NCI-H1694 treated with DMSO at 0.1 percent for 48 hours (cell line): ENCODE data around the gene CAPS.

ENCODE experiments used
- DNase-seq: peaks from one replicate; lab custom pipeline; 2025; lab: John Stamatoyannopoulos, UW

The CAPS gene

GRCh38 chr19:5910638-5910907 lies 3.5 kb upstream of the CAPS start:
- no peak for DNase-seq

- DNase-seq = no peak
These were observed 2.7 kb upstream of the CAPS start for GRCh38 chr19:5911366-5911765.

- no peak for DNase-seq
These were observed 312 bp downstream of the CAPS start for GRCh38 chr19:5914358-5914774.

- DNase-seq = no peak
These were observed 1.1 kb downstream of the CAPS start for GRCh38 chr19:5914946-5915781.

- no peak for DNase-seq
These were observed 1.7 kb downstream of the CAPS start for GRCh38 chr19:5915782-5916165.

GRCh38 chr19:5916181-5916708 lies 2.2 kb downstream of the CAPS start:
- no peak for DNase-seq

- no peak for DNase-seq
These were observed 3.5 kb downstream of the CAPS start for GRCh38 chr19:5917431-5918107.

- no peak for DNase-seq
These were observed 4.5 kb downstream of the CAPS start for GRCh38 chr19:5918463-5919079.

- DNase-seq = no peak
These were observed 7.6 kb downstream of the CAPS start for GRCh38 chr19:5921516-5922160.

- no peak for DNase-seq
These were observed 8.1 kb downstream of the CAPS start for GRCh38 chr19:5922161-5922545.

- no peak for DNase-seq
These were observed 9.3 kb downstream of the CAPS start for GRCh38 chr19:5923356-5923755.

- DNase-seq = no peak
These were observed 11.9 kb downstream of the CAPS start for GRCh38 chr19:5925830-5926427.

GRCh38 chr19:5926641-5927440 lies 12.8 kb downstream of the CAPS start:
- DNase-seq = no peak

GRCh38 chr19:5927441-5927821 lies 13.4 kb downstream of the CAPS start:
- no peak for DNase-seq

- no peak for DNase-seq
These were observed 15.1 kb downstream of the CAPS start for GRCh38 chr19:5929179-5929578.

GRCh38 chr19:5929625-5930024 lies 15.6 kb downstream of the CAPS start:
- no peak for DNase-seq

- DNase-seq = no peak
These were observed 17.2 kb downstream of the CAPS start for GRCh38 chr19:5931251-5931650.

GRCh38 chr19:5932146-5932545 lies 18.1 kb downstream of the CAPS start:
- no peak for DNase-seq

- no peak for DNase-seq
These were observed 18.7 kb downstream of the CAPS start for GRCh38 chr19:5932609-5933262.

- no peak for DNase-seq
These were observed 19.5 kb downstream of the CAPS start for GRCh38 chr19:5933391-5934068.
